Pancreas (tissue), 10 donors: Measurements from ENCODE around the gene AGTRAP. TPM values are rescaled to one million over a fixed set of nuclear protein-coding genes. Genes with fewer than 3 reads are reported as not detected.

ENCODE experiments used
- ATAC-seq, 4 donors: fragments of 200-7000 bp; cut with Tn5 transposase; one replicate each; pipeline versions ENCODE4 v1.8.0 to v1.9.1; 2020; ENCODE audit warnings: mild to moderate bottlenecking in 4 of 4, moderate library complexity in 4 of 4
- DNase-seq, 6 donors: peaks; one replicate each; pipeline ENCODE4 v3.0.0-alpha.2; 2020
- FAIRE-seq: peaks from 2 replicates; lab custom pipeline; 2012; peaks lifted over from hg19 to GRCh38; lab: Jason Lieb, UNC
- H3K27ac ChIP-seq, 4 donors: fragments of 200-600 bp; sonication (generic); 1 replicate in 3 of 4; 2 replicates in 1 of 4; pipeline versions ENCODE4 v1.5.0 to v1.8.0; 2020
- H3K27me3 ChIP-seq, 4 donors: fragments of 200-600 bp; one replicate each; pipeline ENCODE4 v1.8.0; 2021
- H3K36me3 ChIP-seq, 3 donors: fragments of 200-600 bp; sonication (generic) in 1 of 3; one replicate each; pipeline versions ENCODE4 v1.5.0 to v1.8.0; 2020 to 2021
- H3K4me1 ChIP-seq, 3 donors: fragments of 200-600 bp; one replicate each; pipeline ENCODE4 v1.8.0; 2021
- H3K4me3 ChIP-seq, 4 donors: fragments of 200-600 bp; sonication (generic) in 2 of 4; one replicate each; pipeline versions ENCODE4 v1.5.0 to v1.8.0; 2020 to 2021
- H3K9me3 ChIP-seq, 4 donors: fragments of 200-600 bp; one replicate each; pipeline ENCODE4 v1.8.0; 2021
- CTCF ChIP-seq, 4 donors: fragments of 200-600 bp; sonication (generic) in 3 of 4; IDR thresholded peaks; one replicate each; pipeline versions ENCODE4 v1.5.0 to v1.8.0; 2021; ENCODE audit warnings: antibody characterized with exemption in 4 of 4
- WGBS, 2 donors: extraction: QIAGEN DNeasy Blood & Tissue Kit; methylation state at CpG; one replicate each; pipeline ENCODE4 v1.1.7; 2013; 5-methylcytosine and 5-hydroxymethylcytosine counted together
- intact Hi-C, 3 donors: fragments of 100-400 bp; cut with DNase I; formaldehyde crosslinking; loops; one replicate each; pipeline versions ENCODE4 v1.11.1 to v1.14.2; 2022
- polyA plus RNA-seq, 2 donors: library from polyadenylated mRNA; stranded (reverse); fragments of 200-250 nt; gene quantifications; one replicate each; pipeline ENCODE4 v1.2.3, GENCODE V29; 2013
- total RNA-seq, 6 donors: library from RNA; stranded (reverse); fragmentation: NEBNext Ultra II Directional in 4 of 6; extraction: Animal tissue kit (Norgen Biotek cat#: 25700) in 4 of 6; gene quantifications; one replicate each; pipeline versions ENCODE4 v1.2.1 to v1.2.4, GENCODE V29; 2021 to 2023
- donor health status: healthy with polysubstance abuse.
- donor health status: DM: no; HTN: no; CAD: no; lungs with moderate emphysema.
- donor health status: DM: no; HTN: no; CAD: no.
- donor health status: control.
- donor health status: control.
- donor health status: Bipolar disorder and iron deficiency.
- donor health status: DM: yes; HTN: yes; CAD: no.
- donor health status: DM: no; HTN: no; CAD: no.
- donor health status: DM: no; HTN: no; CAD: no.
- donor health status: DM: yes; HTN: yes; CAD: no.

Gene AGTRAP
- total and polyA plus RNA-seq, 8 donors, result 16.8 to 38.5 (median 24.0) TPM

- no peak overlapping the region for H3K4me3 ChIP-seq
- 89 to 91% methylated on average over 14 of the region's 14 CpGs for WGBS, 2 donors
- intact Hi-C loops, result no loop called here
- ATAC-seq, result no peak
- peaks cover 0 to under 1% (median 0%) of the 10 kb centered on the region in 3 donors for H3K36me3 ChIP-seq
- peaks cover 7 to 47% (median 10%) of the 10 kb centered on the region in 3 donors for H3K4me1 ChIP-seq
- no peaks in the 10 kb centered on the region for H3K27me3 ChIP-seq
- H3K27ac ChIP-seq, result no peak overlapping the region
- FAIRE-seq, result no peak
- H3K9me3 ChIP-seq, result no peaks in the 10 kb centered on the region
- no peak for TF ChIP-seq CTCF (IDR thresholded peaks at IDR 0.05)
- no peak for DNase-seq
Measured at GRCh38 chr1:11788549-11789053, 52.7 kb downstream of the AGTRAP start.

DNA sequence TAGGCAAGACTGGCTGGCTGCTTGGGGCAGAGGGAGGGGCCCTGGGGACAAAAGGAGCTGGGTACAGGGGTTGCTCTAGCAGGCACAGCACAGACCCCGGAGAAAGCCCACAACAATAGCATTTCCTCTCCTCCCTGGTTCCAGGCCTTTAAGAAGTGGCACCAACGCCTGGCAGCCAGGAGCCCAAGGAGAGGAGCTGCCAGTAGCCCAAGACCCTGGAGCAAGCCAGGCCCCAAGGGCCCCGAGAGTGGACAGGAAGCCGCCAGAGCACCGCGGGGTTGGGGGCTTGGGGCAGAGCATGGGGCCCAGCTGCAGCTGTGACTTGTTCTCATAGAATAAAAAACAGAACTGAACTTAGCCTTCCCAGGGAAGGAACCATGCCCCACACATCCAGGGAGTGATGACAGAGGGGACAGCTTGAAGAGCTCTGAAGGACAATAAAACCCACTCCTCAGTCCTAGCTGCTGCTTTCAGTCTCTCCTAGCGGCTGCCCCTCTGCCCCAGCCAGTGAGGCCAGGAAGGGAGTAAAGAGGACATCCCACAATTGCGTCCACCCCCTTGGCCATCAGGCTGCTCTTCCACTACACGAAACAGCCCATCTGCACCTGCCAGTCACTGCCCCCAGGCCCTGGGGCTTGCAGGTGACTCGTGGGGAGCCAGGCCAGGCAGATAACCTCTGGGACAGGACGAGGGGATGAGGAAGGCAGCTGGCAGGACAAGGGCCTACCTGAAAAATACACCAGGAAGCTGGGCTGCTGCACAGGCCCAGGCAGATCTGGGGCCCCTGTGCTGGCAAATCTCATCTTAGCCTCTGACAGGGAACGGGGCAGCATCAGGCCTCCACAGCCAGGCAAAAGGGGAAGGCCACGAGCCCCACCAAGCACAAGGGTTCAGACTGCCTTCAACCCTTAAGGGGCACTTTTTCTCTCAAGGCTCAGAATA lies 53.5 kb downstream of the AGTRAP start:
- ATAC-seq (no peak), DNase-seq (no peak), FAIRE-seq (no peak)
- H3K4me3 ChIP-seq, result no peak overlapping the region
- peak overlapping the region in 2 of 4 donors; percentile 84 to 88 for H3K27ac ChIP-seq
- TF ChIP-seq CTCF (IDR thresholded peaks at IDR 0.05), result no peak
- intact Hi-C loops, result no loop called here
- no peaks in the 10 kb centered on the region for H3K9me3 ChIP-seq
- no peaks in the 10 kb centered on the region for H3K27me3 ChIP-seq
- WGBS, 2 donors, result 81 to 82% methylated on average over 13 of the region's 13 CpGs
- H3K4me1 ChIP-seq, result peaks cover 7 to 47% (median 10%) of the 10 kb centered on the region in 3 donors
- peaks cover 0 to 4% (median 0%) of the 10 kb centered on the region in 3 donors for H3K36me3 ChIP-seq

DNA sequence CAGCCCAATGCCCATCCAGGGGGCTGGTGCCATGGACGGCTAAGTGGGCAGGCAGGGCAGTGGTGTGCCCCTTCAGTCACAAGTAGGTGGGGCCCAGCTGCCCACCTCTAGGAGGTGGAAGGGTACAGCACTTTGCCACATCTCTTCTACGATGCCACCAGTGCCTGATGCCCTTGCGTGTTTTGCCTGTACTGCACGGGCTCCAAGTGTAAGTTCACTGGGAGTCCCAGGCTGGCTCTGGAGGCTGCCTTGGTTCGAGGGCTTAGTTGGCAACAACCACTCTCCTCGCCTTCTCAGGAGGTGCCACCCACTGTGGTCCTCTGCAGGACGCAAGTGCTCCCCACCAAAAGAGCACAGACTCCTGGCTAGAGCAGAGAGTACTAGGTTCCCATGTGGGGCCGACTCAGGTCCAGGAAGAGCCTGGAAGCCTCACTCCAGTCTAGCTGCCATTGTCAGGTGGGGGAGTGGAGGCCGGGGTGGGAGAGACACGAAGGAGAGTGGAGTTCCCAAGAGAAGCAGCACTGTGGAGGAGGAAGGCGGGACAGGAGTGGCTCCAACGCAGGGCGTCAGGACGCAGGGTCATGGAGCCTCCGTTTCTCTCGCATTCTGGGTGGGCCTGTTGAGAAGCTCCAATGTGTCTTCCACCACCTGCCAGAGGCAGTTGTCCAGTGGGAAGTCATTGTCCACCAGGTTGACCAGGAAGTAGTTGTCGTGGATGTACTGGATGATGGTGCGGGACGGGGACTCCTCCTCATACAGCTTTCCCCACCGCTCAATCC lies 54.4 kb downstream of the AGTRAP start:
- Histone ChIP-seq H3K9me3 (no peaks in the 10 kb centered on the region), H3K36me3 (peaks cover 0 to 10% (median 8%) of the 10 kb centered on the region in 3 donors), H3K4me1 (peaks cover 7 to 42% (median 10%) of the 10 kb centered on the region in 3 donors), H3K4me3 (no peak overlapping the region), H3K27ac (peak overlapping the region in 3 of 4 donors; percentile 46 to 88 (median 84)), H3K27me3 (no peaks in the 10 kb centered on the region)
- intact Hi-C loops, result no loop called here
- 86 to 87% methylated on average over 20 of the region's 20 CpGs for WGBS, 2 donors
- no peak for ATAC-seq
- DNase-seq, result no peak
- FAIRE-seq, result no peak
- no peak for TF ChIP-seq CTCF (IDR thresholded peaks at IDR 0.05)

- TF ChIP-seq CTCF (IDR thresholded peaks at IDR 0.05), result no peak
- WGBS, 2 donors, result 65 to 72% methylated on average over 19 of the region's 19 CpGs
- DNase-seq (peak; percentile 80 to 93 (median 92)), ATAC-seq (peak; percentile 91 to 93 (median 91)), FAIRE-seq (peak; percentile 57)
- H3K36me3 ChIP-seq, result peaks cover 0 to 18% (median 8%) of the 10 kb centered on the region in 3 donors
- no peak overlapping the region for H3K4me3 ChIP-seq
- H3K4me1 ChIP-seq, result peaks cover 7 to 37% (median 10%) of the 10 kb centered on the region in 3 donors
- peak overlapping the region in 3 of 4 donors; percentile 46 to 88 (median 84) for H3K27ac ChIP-seq
- H3K9me3 ChIP-seq, result no peaks in the 10 kb centered on the region
- intact Hi-C loops, result no loop called here
- no peaks in the 10 kb centered on the region for H3K27me3 ChIP-seq
Measured at GRCh38 chr1:11790880-11791715, 55.2 kb downstream of the AGTRAP start.
